B cell (primary cell): ENCODE measurements around the gene PIGQ. TPM values are rescaled to one million over a fixed set of nuclear protein-coding genes. Genes with fewer than 3 reads are reported as not detected.

Source experiments
- ATAC-seq: fragments of 200-7000 bp; cut with Tn5 transposase; one replicate; pipeline ENCODE4 v1.10.0; 2021; ENCODE audit warnings: low read depth, mild to moderate bottlenecking, moderate number of reproducible peaks, moderate library complexity
- CTCF ChIA-PET: fragments of 350-600 bp; sonication (Branson Sonifier 250); formaldehyde crosslinking; loops from one replicate; lab custom pipeline; 2021; ENCODE audit warnings: antibody characterized with exemption, inconsistent platforms; lab: Charles Lee
- POLR2A ChIA-PET: fragments of 350-600 bp; sonication (Branson Sonifier 250); formaldehyde crosslinking; loops from one replicate; lab custom pipeline; 2021; ENCODE audit warnings: antibody characterized with exemption; lab: Charles Lee
- DNase-seq: peaks from one replicate; pipeline ENCODE4 v3.0.0; 2013
- H2AFZ ChIP-seq: 2 replicates; pipeline ENCODE4 v1.6.1; 2012; ENCODE audit warnings: mild to moderate bottlenecking, low read depth, low read length; ENCODE audit not compliant: insufficient read depth, poor library complexity, severe bottlenecking
- H3K27ac ChIP-seq, 2 donors: 1 replicate in 1 of 2; 2 replicates in 1 of 2; pipeline ENCODE4 v1.5.1; 2012 to 2013; ENCODE audit warnings: low read length in 2 of 2, mild to moderate bottlenecking in 2 of 2, moderate library complexity in 1 of 2
- H3K27me3 ChIP-seq, 4 experiments: fragments of 200-600 bp in 1 of 4; sonication (generic) in 1 of 4; replicated peaks in 1 of 4; 1 replicate in 2 of 4; 2 replicates in 2 of 4; pipeline versions ENCODE4 v1.6.1 to v1.7.0; 2013 to 2016; ENCODE audit warnings: low read length in 3 of 4, mild to moderate bottlenecking in 2 of 4, mixed read lengths in 1 of 4, moderate library complexity in 1 of 4; ENCODE audit not compliant: insufficient read depth in 4 of 4, control insufficient read depth in 3 of 4; ENCODE audit errors: control extremely low read depth in 1 of 4
- H3K36me3 ChIP-seq, 2 experiments: replicated peaks in 1 of 2; 1 replicate in 1 of 2; 2 replicates in 1 of 2; pipeline versions ENCODE4 v1.6.1 to v1.7.1; 2013; ENCODE audit warnings: low read length in 1 of 2; ENCODE audit not compliant: insufficient read depth in 2 of 2, control insufficient read depth in 1 of 2; ENCODE audit errors: control extremely low read depth in 1 of 2, extremely low read depth in 1 of 2
- H3K4me1 ChIP-seq, 2 donors: fragments of 200-600 bp in 1 of 2; sonication (generic) in 1 of 2; 1 replicate in 1 of 2; 2 replicates in 1 of 2; pipeline versions ENCODE4 v1.5.1 to v1.6.1; 2013 to 2017; ENCODE audit warnings: low read length in 2 of 2; ENCODE audit not compliant: control insufficient read depth in 2 of 2, insufficient read depth in 2 of 2
- H3K4me2 ChIP-seq: replicated peaks from 2 replicates; pipeline ENCODE3; 2012; ENCODE audit warnings: mild to moderate bottlenecking, low read depth, low read length; ENCODE audit not compliant: poor library complexity, severe bottlenecking
- H3K4me3 ChIP-seq, 5 experiments: fragments of 200-600 bp in 1 of 5; sonication (generic) in 1 of 5; 1 replicate in 3 of 5; 2 replicates in 2 of 5; pipeline versions ENCODE4 v1.5.1 to v1.7.0; 2011 to 2016; ENCODE audit warnings: low read length in 4 of 5, mild to moderate bottlenecking in 4 of 5, low read depth in 2 of 5, control low read depth in 1 of 5, moderate library complexity in 1 of 5; ENCODE audit not compliant: insufficient read depth in 1 of 5; ENCODE audit errors: control extremely low read depth in 1 of 5, extremely low read depth in 1 of 5
- H3K79me2 ChIP-seq: fragments of 200-600 bp; sonication (generic); one replicate; pipeline ENCODE4 v1.6.0; 2016; ENCODE audit warnings: low read length; ENCODE audit not compliant: control insufficient read depth, insufficient read depth
- H3K9ac ChIP-seq: fragments of 200-600 bp; sonication (generic); 2 replicates; pipeline ENCODE4 v1.6.1; 2017; ENCODE audit warnings: mild to moderate bottlenecking, low read length, moderate library complexity
- H3K9me3 ChIP-seq, 3 donors: one replicate each; pipeline versions ENCODE4 v1.6.1 to v1.7.1; 2013; ENCODE audit warnings: low read length in 2 of 3; ENCODE audit not compliant: control insufficient read depth in 2 of 3, insufficient read depth in 1 of 3; ENCODE audit errors: control extremely low read depth in 1 of 3
- H4K20me1 ChIP-seq: 2 replicates; pipeline ENCODE4 v1.6.0; 2012; ENCODE audit warnings: mild to moderate bottlenecking, low read length; ENCODE audit not compliant: insufficient read depth, control insufficient read depth, poor library complexity, severe bottlenecking
- H3K27ac Mint-ChIP-seq: one replicate; pipeline ENCODE4 v1.8.0; 2021; ENCODE audit warnings: mixed read lengths
- H3K27me3 Mint-ChIP-seq: one replicate; pipeline ENCODE4 v1.8.0; 2021; ENCODE audit warnings: mixed read lengths
- H3K4me1 Mint-ChIP-seq: one replicate; pipeline ENCODE4 v1.8.0; 2021; ENCODE audit warnings: mixed read lengths
- H3K4me3 Mint-ChIP-seq: one replicate; pipeline ENCODE4 v1.8.0; 2021; ENCODE audit warnings: mixed read lengths
- H3K9me3 Mint-ChIP-seq: one replicate; pipeline ENCODE4 v1.8.0; 2022; ENCODE audit warnings: mixed read lengths; ENCODE audit not compliant: insufficient read depth
- CTCF ChIP-seq: fragments of 200-600 bp; IDR thresholded peaks from one replicate; pipeline ENCODE4 v1.8.0; 2022; ENCODE audit warnings: antibody characterized with exemption, mild to moderate bottlenecking
- EZH2 ChIP-seq: IDR thresholded peaks from 2 replicates; pipeline ENCODE4 v1.6.1; 2012; ENCODE audit warnings: borderline replicate concordance, low read depth, mild to moderate bottlenecking, moderate library complexity, low read length; ENCODE audit not compliant: insufficient read depth, poor library complexity, severe bottlenecking
- WGBS: methylation state at CpG from one replicate; pipeline ENCODE4 v1.1.5; 2013; ENCODE audit warnings: missing lambda C conversion rate; ENCODE audit not compliant: insufficient coverage; 5-methylcytosine and 5-hydroxymethylcytosine counted together
- intact Hi-C: fragments of 100-400 bp; cut with micrococcal nuclease; formaldehyde crosslinking; loops from one replicate; pipeline ENCODE4 v1.10.0; 2022
- polyA plus RNA-seq: library from polyadenylated mRNA; depleted of rRNA; stranded (reverse); fragments of >200 nt; gene quantifications from 2 replicates; pipeline ENCODE4 v1.2.3, GENCODE V29; 2012
- total RNA-seq, 2 donors: library from RNA; stranded (reverse); fragments of 120-200 nt in 1 of 2; gene quantifications; 1 replicate in 1 of 2; 2 replicates in 1 of 2; pipeline versions ENCODE4 v1.2.3 to v1.2.4, GENCODE V29; 2013 to 2022

Gene PIGQ
- total and polyA plus RNA-seq, 2 donors (not counting 1 experiment from before 2014, with no cell fraction given): 56.9 to 68.5 TPM

DNA sequence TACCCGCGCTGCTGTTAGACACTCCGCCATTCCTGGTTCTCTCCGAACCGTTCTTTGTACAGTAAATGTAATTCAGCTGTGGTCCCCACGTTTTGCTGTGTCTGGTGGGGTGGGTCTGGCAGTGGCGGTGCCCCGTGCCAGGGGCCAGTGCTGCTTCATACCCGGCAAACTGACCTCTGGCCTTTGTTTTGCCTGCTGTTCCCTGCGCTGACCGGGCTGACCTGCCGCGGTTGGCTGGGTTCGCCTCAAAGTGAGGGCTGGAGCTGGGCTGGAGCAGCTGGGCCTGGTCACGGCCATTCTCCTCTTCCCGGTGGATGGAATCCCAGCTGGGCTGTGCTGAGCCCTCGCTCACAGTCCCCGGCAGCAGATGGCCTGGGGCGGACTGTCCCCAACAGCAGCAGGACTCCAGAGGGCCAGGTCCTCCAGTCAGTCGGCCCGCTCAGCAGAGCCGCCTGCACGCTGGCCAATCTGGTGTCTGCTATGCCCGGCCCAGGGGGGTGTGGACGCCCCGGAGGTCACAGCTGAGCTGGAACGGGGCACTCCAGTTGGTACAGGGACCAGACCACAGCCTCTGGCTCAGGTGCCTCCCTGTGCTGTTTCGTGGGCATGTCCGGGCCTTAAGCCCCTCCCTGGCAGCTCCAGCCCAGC lies 59.5 kb downstream of the PIGQ start:
- H2AFZ ChIP-seq: no peak overlapping the region
- H3K9me3 ChIP-seq: no peaks in the 10 kb centered on the region
- TF ChIP-seq CTCF (no peak), EZH2 (no peak)
- H3K4me2 ChIP-seq: no peak overlapping the region
- no peaks in the 10 kb centered on the region for H3K9me3 Mint-ChIP-seq
- DNase-seq (no peak), ATAC-seq (no peak)
- H3K4me1 Mint-ChIP-seq: no peaks in the 10 kb centered on the region
- H3K27me3 ChIP-seq: no peaks in the 10 kb centered on the region
- no peak overlapping the region for H3K27ac Mint-ChIP-seq
- no peak overlapping the region for H3K27ac ChIP-seq
- no peak overlapping the region for H3K4me3 ChIP-seq
- ChIA-PET CTCF (no interaction called here), POLR2A (no interaction called here)
- intact Hi-C loops: no loop called here
- no peaks in the 10 kb centered on the region for H3K79me2 ChIP-seq
- H4K20me1 ChIP-seq: peaks cover under 1% of the 10 kb centered on the region
- H3K4me1 ChIP-seq: no peaks in the 10 kb centered on the region
- H3K4me3 Mint-ChIP-seq: no peak overlapping the region
- H3K9ac ChIP-seq: no peak overlapping the region
- peaks cover 0 to 12% of the 10 kb centered on the region in 2 experiments for H3K36me3 ChIP-seq
- 91% methylated on average over 29 of the region's 29 CpGs for WGBS
- H3K27me3 Mint-ChIP-seq: no peaks in the 10 kb centered on the region

DNA sequence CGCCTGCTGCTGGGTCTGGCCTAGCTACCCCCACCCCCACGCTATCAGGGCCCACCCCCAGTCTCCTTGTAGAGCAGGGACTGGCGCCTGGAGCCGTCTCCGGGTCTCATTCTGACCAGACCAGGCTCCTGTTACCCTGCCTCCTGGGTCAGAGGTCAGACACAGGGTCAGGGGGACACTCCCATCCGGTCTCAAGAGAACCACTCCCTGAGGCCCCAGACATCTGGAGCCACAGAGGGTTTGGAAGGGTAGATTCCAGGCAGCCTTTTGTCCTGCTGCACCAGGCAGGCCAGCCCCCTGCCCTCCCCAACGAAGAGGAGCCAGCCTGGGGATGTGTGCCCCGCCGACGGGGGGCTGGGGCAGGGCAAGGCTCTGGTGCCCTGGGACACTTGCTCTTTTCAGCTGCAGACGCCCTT lies 60.1 kb downstream of the PIGQ start:
- no peak overlapping the region for H3K9ac ChIP-seq
- H4K20me1 ChIP-seq: peaks cover 6% of the 10 kb centered on the region
- H3K4me3 Mint-ChIP-seq: no peak overlapping the region
- H3K4me3 ChIP-seq: no peak overlapping the region
- no peaks in the 10 kb centered on the region for H3K27me3 Mint-ChIP-seq
- H3K36me3 ChIP-seq: peaks cover 0 to 14% of the 10 kb centered on the region in 2 experiments
- H3K4me1 ChIP-seq: peaks cover 0 to under 1% of the 10 kb centered on the region in 2 donors
- H2AFZ ChIP-seq: no peak overlapping the region
- no peak overlapping the region for H3K27ac ChIP-seq
- ATAC-seq: no peak
- intact Hi-C loops: no loop called here
- H3K79me2 ChIP-seq: peaks cover 3% of the 10 kb centered on the region
- ChIA-PET CTCF (no interaction called here), POLR2A (no interaction called here)
- H3K27me3 ChIP-seq: no peaks in the 10 kb centered on the region
- no peak overlapping the region for H3K27ac Mint-ChIP-seq
- no peak for TF ChIP-seq CTCF
- TF ChIP-seq EZH2: no peak
- H3K4me1 Mint-ChIP-seq: peaks cover 1% of the 10 kb centered on the region
- DNase-seq: no peak
- H3K4me2 ChIP-seq: no peak overlapping the region
- no peaks in the 10 kb centered on the region for H3K9me3 Mint-ChIP-seq
- no peaks in the 10 kb centered on the region for H3K9me3 ChIP-seq
- WGBS: 86% methylated on average over 9 of the region's 11 CpGs
